Skeletal muscle tissue (tissue), 4 donors: Measurements from ENCODE around the gene SYTL5. TPM values are rescaled to one million over a fixed set of nuclear protein-coding genes. Genes with fewer than 3 reads are reported as not detected.
"Not testable (repeated sequence)": the region's sequence is repeated elsewhere in the genome, so short reads cannot be mapped to it uniquely, and the experiment has no call there.

ENCODE experiments used
- H3K27ac ChIP-seq: one replicate; pipeline ENCODE4 v1.7.0; 2013; ENCODE audit warnings: mild to moderate bottlenecking, low read depth, low read length, inconsistent platforms
- H3K27me3 ChIP-seq, 3 donors: one replicate each; pipeline ENCODE4 v1.7.0; 2013; ENCODE audit warnings: low read length in 3 of 3; ENCODE audit not compliant: control insufficient read depth in 3 of 3, insufficient read depth in 3 of 3
- H3K36me3 ChIP-seq, 3 donors: one replicate each; pipeline ENCODE4 v1.7.0; 2013; ENCODE audit warnings: low read length in 3 of 3; ENCODE audit not compliant: control insufficient read depth in 3 of 3, insufficient read depth in 3 of 3
- H3K4me1 ChIP-seq, 3 donors: one replicate each; pipeline ENCODE4 v1.7.0; 2013; ENCODE audit warnings: low read length in 3 of 3, mild to moderate bottlenecking in 3 of 3; ENCODE audit not compliant: control insufficient read depth in 3 of 3, insufficient read depth in 3 of 3
- H3K4me3 ChIP-seq, 3 donors: one replicate each; pipeline ENCODE4 v1.7.0; 2013; ENCODE audit warnings: low read length in 3 of 3
- H3K9ac ChIP-seq, 3 donors: one replicate each; pipeline ENCODE4 v1.7.0; 2013; ENCODE audit warnings: low read length in 3 of 3, mild to moderate bottlenecking in 3 of 3, moderate library complexity in 2 of 3, low read depth in 1 of 3
- H3K9me3 ChIP-seq, 3 donors: one replicate each; pipeline ENCODE4 v1.7.0; 2013; ENCODE audit warnings: low read length in 3 of 3; ENCODE audit not compliant: control insufficient read depth in 3 of 3
- total RNA-seq: library from RNA; depleted of rRNA; stranded (reverse); fragments of >200 nt; gene quantifications from one replicate; pipeline ENCODE4 v1.2.3, GENCODE V29; 2014
- donor health status: Osteomylitis.

The SYTL5 gene
- total RNA-seq, 1 donor from 2014 or later: not detected

DNA sequence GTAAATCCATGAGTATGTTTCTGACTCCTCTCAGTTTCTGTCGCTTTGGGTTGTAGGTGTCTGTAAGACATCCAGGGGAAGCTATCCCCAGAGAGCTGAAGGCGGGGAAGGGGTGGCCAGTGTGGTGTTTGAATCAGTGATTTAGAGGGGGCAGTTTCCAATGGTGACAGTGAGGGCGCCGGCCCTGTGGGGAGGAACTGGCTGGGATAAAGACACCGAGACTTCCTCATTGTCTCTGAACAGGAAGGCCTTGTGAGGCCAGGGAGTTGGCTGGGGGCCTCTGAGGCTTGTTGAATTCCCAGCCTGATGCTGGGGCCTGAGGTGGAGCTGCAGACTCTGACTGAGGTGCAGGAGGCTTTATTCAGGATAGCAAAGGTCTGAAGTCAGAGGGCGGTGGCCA lies 15.1 kb upstream of the SYTL5 start:
- H3K9me3 ChIP-seq, H3K9ac ChIP-seq, H3K27ac ChIP-seq, H3K4me3 ChIP-seq, H3K4me1 ChIP-seq, H3K27me3 ChIP-seq, H3K36me3 ChIP-seq: not testable (repeated sequence)

DNA sequence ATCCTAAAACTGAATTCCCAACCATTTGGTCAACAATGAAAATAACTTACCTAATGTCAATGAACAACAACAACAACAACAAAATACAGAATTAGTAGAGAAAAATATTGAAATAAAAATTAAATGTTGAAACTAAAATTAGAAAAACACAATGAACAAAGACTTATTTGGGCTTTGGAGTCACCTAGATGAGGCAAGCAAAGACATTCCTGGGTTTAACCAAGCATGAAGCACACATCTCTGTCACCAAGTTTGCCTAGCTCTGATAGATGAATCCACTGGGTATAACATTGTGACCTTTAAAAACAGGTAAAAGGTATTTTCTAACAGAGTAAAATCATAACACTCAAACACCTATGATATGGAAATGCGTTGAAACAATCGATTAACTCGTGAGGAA lies 13.2 kb upstream of the SYTL5 start:
- Histone ChIP-seq H3K9me3 (no peaks in the 10 kb centered on the region), H3K27me3 (no peaks in the 10 kb centered on the region), H3K4me3 (no peak overlapping the region)

DNA sequence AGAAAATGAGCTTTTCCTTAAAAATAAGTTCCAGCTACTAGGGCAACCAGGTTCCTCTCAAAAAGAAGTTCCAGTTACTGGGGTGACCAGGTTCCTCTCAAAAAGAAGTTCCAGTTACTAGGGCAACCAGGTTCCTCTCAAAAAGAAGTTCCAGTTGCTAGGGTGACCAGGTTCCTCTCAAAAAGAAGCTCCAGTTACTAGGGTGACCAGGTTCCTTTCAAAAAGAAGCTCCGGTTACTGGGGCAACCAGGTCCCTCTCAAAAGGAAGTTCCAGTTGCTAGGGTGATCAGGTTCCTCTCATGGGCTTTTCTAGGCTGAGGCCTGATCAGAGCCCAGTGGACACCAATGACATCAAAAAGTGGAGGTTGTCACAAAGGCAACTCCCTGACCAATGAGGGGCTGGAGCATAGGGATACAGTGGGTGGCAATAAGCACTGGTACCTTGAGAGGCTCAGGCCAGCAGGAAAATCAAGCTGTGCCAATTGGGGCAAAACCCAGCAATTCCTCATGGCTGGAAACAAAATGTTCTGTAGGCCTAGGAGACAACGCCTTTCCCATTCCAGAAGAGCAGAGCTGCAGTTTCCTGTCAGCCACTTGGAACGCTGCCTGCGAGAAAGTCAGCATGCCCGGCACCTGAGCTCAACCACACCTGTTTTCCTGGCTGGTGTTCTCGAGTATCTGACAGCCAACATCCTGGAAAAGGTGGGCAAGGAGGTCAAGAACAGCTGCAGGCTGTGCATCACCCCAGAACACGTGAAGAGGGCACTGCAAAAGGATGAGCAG lies 12.3 kb upstream of the SYTL5 start:
- Histone ChIP-seq H3K27me3 (no peaks in the 10 kb centered on the region), H3K36me3 (no peaks in the 10 kb centered on the region), H3K9ac (no peak overlapping the region), H3K9me3 (no peaks in the 10 kb centered on the region), H3K27ac (no peak overlapping the region), H3K4me1 (no peaks in the 10 kb centered on the region), H3K4me3 (no peak overlapping the region)

More for the DNA sequence above, 13.2 kb upstream of the SYTL5 start:
- Histone ChIP-seq H3K36me3 (no peaks in the 10 kb centered on the region), H3K4me1 (no peaks in the 10 kb centered on the region), H3K27ac (no peak overlapping the region), H3K9ac (no peak overlapping the region)

DNA sequence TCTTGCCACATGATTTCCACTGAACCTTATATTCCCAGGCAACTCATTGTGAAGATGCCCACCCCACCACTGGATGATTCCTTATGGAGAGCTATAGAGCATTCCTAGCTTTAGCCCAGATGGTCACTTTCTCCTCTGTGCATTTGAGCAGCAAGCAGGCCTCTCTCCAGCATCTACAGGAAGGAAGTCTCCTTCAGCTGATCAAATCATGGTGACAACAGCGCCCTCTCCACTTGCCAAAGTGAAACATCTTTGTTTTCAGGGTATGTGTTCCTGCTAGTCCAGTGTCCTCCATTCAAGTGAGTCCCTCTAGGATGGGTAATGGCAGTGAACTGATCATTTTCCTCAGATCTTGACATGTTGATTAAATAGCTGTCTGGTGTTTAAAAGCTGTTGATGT lies 10.9 kb upstream of the SYTL5 start:
- H3K9ac ChIP-seq: no peak overlapping the region
- H3K9me3 ChIP-seq: no peaks in the 10 kb centered on the region
- H3K27me3 ChIP-seq: no peaks in the 10 kb centered on the region
- no peaks in the 10 kb centered on the region for H3K36me3 ChIP-seq
- no peak overlapping the region for H3K27ac ChIP-seq
- no peak overlapping the region for H3K4me3 ChIP-seq
- no peaks in the 10 kb centered on the region for H3K4me1 ChIP-seq

DNA sequence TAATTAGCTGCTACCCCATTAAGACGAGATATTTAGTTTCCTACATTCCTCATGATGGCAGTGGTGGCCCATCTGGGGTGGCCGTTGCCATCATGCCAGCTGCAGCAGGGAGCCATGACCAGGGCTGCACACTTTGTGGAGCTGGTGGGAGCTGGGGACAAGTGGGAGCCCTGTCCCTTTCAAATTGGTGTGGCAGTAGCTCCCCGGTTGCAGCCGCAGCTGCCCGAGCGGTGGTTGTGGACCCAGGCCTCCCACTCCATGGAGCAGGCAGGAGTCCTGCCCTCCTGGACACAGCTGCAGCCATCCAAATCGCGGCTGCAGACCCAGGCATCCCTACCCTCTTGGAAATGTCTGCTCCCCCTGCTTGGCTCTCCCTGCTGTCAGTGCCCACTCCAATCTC lies 9.3 kb upstream of the SYTL5 start:
- Histone ChIP-seq H3K4me1 (no peaks in the 10 kb centered on the region), H3K4me3 (no peak overlapping the region), H3K9ac (no peak overlapping the region), H3K27me3 (no peaks in the 10 kb centered on the region), H3K9me3 (no peaks in the 10 kb centered on the region), H3K36me3 (no peaks in the 10 kb centered on the region), H3K27ac (no peak overlapping the region)

DNA sequence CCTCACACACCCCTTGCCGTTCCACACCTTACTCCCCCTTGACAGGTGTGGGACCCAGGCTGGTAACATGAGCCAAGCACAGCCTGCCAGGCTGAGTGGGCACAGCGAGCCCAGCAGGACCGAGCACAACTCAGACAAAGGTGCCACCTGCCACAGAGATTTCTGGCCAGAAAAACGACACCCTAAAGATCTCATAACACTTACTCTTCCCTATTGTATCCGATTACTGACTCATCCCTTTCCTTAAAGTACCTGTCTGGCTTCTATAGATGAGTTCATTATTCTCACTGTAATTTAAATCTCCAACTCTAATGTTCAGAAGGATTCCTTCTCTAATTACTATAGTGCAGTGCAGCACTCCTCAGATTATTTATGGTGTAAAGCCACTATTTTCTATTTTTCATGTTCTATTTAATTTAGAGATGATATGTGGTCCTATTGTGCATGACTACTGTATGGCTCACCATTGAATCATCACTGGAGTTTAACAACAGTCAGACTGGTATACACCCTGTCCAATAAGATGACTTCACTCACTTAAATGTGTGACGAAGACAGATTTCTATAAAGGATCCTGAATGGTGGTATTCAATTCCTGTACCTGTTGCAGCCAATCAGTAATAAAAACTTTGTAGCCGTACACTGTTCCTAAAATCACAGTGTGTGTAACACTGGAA lies 7.6 kb upstream of the SYTL5 start:
- Histone ChIP-seq H3K27ac (no peak overlapping the region), H3K27me3 (no peaks in the 10 kb centered on the region), H3K4me3 (no peak overlapping the region), H3K9me3 (no peaks in the 10 kb centered on the region), H3K9ac (no peak overlapping the region), H3K36me3 (no peaks in the 10 kb centered on the region), H3K4me1 (no peaks in the 10 kb centered on the region)

DNA sequence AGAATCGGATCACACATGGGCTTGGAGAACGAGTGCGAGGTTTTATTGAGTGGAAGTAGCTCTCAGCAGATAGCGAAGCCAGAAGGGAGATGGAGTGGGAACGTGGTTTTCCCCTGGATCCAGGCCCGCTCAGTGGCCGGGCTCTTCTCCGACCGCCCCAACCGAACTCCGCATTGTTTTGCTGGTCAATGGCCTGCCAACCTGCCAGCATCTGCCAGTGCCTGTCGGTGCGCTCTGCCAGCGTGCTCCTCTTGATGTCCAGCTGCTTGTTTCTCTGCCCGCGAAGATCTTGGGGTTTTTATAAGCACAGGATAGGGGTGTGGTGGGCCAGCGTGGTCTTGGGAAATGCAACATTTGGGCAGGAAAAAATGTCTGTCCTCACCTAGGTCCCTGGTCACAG lies 5.6 kb upstream of the SYTL5 start:
- Histone ChIP-seq H3K27me3 (no peaks in the 10 kb centered on the region), H3K9ac (no peak overlapping the region), H3K9me3 (no peaks in the 10 kb centered on the region)

DNA sequence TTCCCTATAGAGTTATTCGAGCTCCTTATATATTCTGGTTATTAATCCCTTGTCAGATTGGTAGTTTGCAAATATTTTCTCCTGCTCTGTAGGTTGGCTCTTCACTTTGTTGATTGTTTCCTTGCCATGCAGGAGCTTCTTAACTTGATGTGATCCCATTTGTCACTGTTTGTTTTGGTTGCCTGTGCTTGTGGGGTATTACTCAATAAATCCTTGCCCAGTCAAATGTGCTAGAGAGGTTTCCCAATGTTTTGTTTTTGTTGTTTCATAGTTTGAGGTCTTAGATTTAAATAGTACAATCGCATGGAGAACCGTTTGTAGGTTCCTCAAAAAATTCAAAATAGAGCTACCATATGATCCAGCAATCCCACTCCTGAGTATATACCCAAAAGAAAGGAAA lies 2.3 kb upstream of the SYTL5 start:
- Histone ChIP-seq H3K4me1 (no peaks in the 10 kb centered on the region), H3K9me3 (no peaks in the 10 kb centered on the region), H3K4me3 (no peak overlapping the region), H3K27me3 (no peaks in the 10 kb centered on the region), H3K9ac (no peak overlapping the region), H3K27ac (no peak overlapping the region), H3K36me3 (no peaks in the 10 kb centered on the region)

More for the DNA sequence above, 5.6 kb upstream of the SYTL5 start:
- Histone ChIP-seq H3K36me3 (no peaks in the 10 kb centered on the region), H3K4me3 (no peak overlapping the region), H3K27ac (no peak overlapping the region), H3K4me1 (no peaks in the 10 kb centered on the region)

DNA sequence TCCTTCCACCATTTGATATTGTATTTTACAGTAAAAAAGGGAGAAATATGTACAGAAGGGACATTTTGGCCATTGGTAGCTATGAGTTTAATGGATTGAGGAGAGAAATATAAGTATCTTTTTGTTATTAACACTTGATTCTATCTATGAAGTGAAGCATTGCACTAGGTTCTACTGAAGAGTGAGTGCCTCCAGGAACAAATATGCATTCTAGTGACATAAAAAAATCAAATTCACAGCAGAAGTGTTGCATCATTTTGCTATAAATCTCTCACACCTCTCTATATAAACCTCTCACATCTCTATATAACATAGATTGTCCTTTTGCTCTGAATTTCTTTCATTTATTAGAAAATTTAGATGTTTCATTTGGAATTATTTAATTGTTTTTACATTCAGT lies 425 bp downstream of the SYTL5 start:
- no peak overlapping the region for H3K27ac ChIP-seq
- H3K4me1 ChIP-seq: no peaks in the 10 kb centered on the region
- H3K9me3 ChIP-seq: no peaks in the 10 kb centered on the region
- no peaks in the 10 kb centered on the region for H3K36me3 ChIP-seq
- H3K4me3 ChIP-seq: no peak overlapping the region
- no peak overlapping the region for H3K9ac ChIP-seq
- H3K27me3 ChIP-seq: no peaks in the 10 kb centered on the region

DNA sequence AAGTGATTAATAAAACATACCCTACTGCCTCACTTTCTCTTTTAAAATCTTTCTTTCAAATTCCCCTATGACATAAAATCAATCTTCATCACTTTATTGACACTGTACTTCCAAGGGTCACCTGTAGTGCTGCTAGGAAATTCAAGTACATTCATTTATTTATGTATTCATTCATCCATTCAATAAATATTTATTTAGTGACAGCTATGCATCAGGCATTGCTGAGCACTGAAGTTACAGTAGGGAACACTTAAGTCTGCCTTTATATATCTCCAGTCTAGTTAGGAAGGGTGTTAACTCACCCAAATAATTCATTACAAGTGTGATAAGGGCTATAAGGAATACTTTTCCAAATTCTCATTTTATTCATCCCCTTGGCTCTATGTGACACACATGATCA lies 2.3 kb downstream of the SYTL5 start:
- Histone ChIP-seq H3K27me3 (no peaks in the 10 kb centered on the region), H3K9ac (no peak overlapping the region), H3K9me3 (no peaks in the 10 kb centered on the region)

More for the DNA sequence above, 2.3 kb downstream of the SYTL5 start:
- Histone ChIP-seq H3K36me3 (no peaks in the 10 kb centered on the region), H3K27ac (no peak overlapping the region), H3K4me1 (no peaks in the 10 kb centered on the region), H3K4me3 (no peak overlapping the region)
